Activated CD4-positive, alpha-beta T cell treated with anti-CD3 and anti-CD28 coated beads for 36 hours (primary cell): ENCODE data around the gene ECE1. TPM values are rescaled to one million over a fixed set of nuclear protein-coding genes. Genes with fewer than 3 reads are reported as not detected.

Experiments used
- ATAC-seq: fragments of 200-7000 bp; cut with Tn5 transposase; one replicate; pipeline ENCODE4 v1.10.0; 2021; ENCODE audit warnings: mild to moderate bottlenecking, moderate library complexity
- CTCF ChIA-PET: fragments of 350-600 bp; sonication (Branson Sonifier 250); formaldehyde crosslinking; loops from one replicate; lab custom pipeline; 2021; ENCODE audit warnings: antibody characterized with exemption; lab: Charles Lee
- POLR2A ChIA-PET: fragments of 350-600 bp; sonication (Branson Sonifier 250); formaldehyde crosslinking; loops from one replicate; lab custom pipeline; 2021; ENCODE audit warnings: antibody characterized with exemption, inconsistent platforms; lab: Charles Lee
- DNase-seq: peaks from one replicate; pipeline ENCODE4 v3.0.0-alpha.2; 2020
- H3K27ac Mint-ChIP-seq: one replicate; pipeline ENCODE4 v1.8.0; 2021; ENCODE audit warnings: mixed read lengths
- H3K27me3 Mint-ChIP-seq: one replicate; pipeline ENCODE4 v1.8.0; 2021; ENCODE audit warnings: mixed read lengths
- H3K36me3 Mint-ChIP-seq: one replicate; pipeline ENCODE4 v1.8.0; 2021; ENCODE audit warnings: low read depth, mixed read lengths
- H3K4me1 Mint-ChIP-seq: one replicate; pipeline ENCODE4 v1.8.0; 2021; ENCODE audit warnings: mixed read lengths
- H3K4me3 Mint-ChIP-seq: one replicate; pipeline ENCODE4 v1.8.0; 2021; ENCODE audit warnings: mild to moderate bottlenecking, moderate library complexity, mixed read lengths
- H3K9me3 Mint-ChIP-seq: one replicate; pipeline ENCODE4 v1.8.0; 2021; ENCODE audit warnings: low read depth, mixed read lengths
- intact Hi-C, 2 experiments: fragments of 100-400 bp; cut with DNase I in 1 of 2; cut with micrococcal nuclease in 1 of 2; formaldehyde crosslinking; loops; one replicate each; pipeline versions ENCODE4 v1.14.2 to v1.15.1; 2022 to 2024; cut with DNase I, micrococcal nuclease
- total RNA-seq, 2 experiments: library from RNA; stranded (reverse); gene quantifications; one replicate each; pipeline ENCODE4 v1.2.3, GENCODE V29; 2021

ECE1 gene
- total RNA-seq, 2 experiments from 2014 or later = 130 to 162 TPM

DNA sequence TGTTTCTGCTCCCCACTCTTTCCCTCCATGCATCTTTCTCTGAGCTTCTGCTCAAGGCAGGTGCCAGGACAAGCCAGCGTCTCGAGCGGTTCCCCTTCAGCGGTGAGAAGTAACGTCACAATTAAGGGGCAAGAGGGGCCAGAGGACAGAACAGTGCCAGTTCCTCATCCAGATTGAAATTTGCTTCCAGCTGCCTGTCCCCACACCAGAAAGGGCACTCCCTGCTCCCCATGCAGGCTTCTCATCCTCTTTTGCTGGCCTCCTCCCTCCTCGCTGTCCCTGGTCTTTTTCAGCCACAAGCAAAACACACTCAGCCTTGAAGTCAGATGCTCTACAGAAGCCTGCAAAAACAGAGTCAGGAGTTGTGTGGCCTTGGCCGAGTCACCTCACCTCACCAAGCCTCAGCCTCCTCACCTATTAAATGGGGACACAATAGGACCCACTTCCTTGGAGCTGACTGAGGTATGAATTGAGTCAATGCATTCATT, 35.0 kb upstream of the ECE1 start:
- H3K27me3 Mint-ChIP-seq = no peaks in the 10 kb centered on the region
- H3K4me1 Mint-ChIP-seq = peaks cover 84% of the 10 kb centered on the region
- intact Hi-C loops = loop anchor here in 1 of 2 experiments (1.0 kb wide), 1 partner anchor 31 kb away; no protein-coding TSS in a partner anchor
- ATAC-seq (peak; percentile 40), DNase-seq (peak; percentile 58)
- peak overlapping the region; percentile 57 for H3K4me3 Mint-ChIP-seq
- POLR2A ChIA-PET = interaction anchor here (0.6 to 4.4 kb wide), 6 partner anchors 10 to 457 kb away, joined by 3 to 62 read pairs (median 6); no protein-coding TSS in a partner anchor
- H3K27ac Mint-ChIP-seq = peak overlapping the region; percentile 84
- no peaks in the 10 kb centered on the region for H3K9me3 Mint-ChIP-seq
- H3K36me3 Mint-ChIP-seq = peaks cover 33% of the 10 kb centered on the region
- CTCF ChIA-PET = interaction anchor here (0.6 to 5.5 kb wide), 12 partner anchors 9 to 80 kb away, joined by 3 to 59 read pairs (median 5); no protein-coding TSS in a partner anchor

DNA sequence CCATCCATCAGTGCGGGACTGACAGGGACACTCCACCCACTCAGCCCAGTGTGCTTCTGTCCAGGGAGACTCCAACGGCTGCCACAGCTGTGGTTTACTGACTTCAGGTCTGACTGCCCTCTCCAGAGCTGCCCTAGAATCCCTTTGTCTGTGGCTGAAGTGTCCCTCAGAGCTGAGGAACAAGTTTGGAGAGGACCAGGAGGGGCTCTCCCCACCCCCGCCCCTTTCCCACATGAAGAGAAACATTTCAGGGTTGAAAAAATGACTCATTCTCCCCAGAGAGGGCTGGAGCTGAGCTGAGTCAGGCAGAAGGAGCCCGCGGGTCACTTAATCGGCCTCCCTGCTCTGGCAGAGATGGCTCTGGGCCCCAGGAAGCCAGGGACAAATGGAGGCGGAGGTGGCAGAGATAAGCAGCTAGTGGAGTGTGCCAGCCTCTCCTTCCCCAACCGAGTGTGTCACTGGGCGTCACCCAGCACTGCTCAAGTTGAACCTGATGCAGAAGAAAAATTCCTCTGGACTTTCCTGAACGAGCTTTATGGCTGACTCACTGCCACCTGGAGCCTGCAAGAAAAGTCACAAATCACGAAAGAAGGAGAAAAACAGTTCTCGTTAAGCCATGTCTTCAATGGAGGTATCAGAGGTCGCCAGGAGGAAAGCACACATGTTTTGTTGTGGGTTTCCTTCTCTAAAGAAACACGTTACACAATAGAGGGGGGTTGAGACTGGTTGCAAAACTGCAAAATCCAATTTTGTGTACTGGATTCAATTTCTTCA, 34.3 kb upstream of the ECE1 start:
- Mint-ChIP-seq H3K4me3 (peak overlapping the region; percentile 57), H3K36me3 (peaks cover 35% of the 10 kb centered on the region), H3K9me3 (no peaks in the 10 kb centered on the region), H3K27me3 (no peaks in the 10 kb centered on the region), H3K4me1 (peaks cover 81% of the 10 kb centered on the region), H3K27ac (peak overlapping the region; percentile 84)
- ATAC-seq (peak; percentile 87), DNase-seq (peak; percentile 90)
- intact Hi-C loops = loop anchor here (1.0 kb wide), 5 partner anchors 10 to 32 kb away; no protein-coding TSS in a partner anchor
- CTCF ChIA-PET = interaction anchor here (0.7 to 5.5 kb wide), 9 partner anchors 9 to 69 kb away, joined by 3 to 59 read pairs (median 8); no protein-coding TSS in a partner anchor
- POLR2A ChIA-PET = interaction anchor here (0.7 to 4.4 kb wide), 8 partner anchors 10 to 458 kb away, joined by 3 to 62 read pairs (median 6); no protein-coding TSS in a partner anchor

DNA sequence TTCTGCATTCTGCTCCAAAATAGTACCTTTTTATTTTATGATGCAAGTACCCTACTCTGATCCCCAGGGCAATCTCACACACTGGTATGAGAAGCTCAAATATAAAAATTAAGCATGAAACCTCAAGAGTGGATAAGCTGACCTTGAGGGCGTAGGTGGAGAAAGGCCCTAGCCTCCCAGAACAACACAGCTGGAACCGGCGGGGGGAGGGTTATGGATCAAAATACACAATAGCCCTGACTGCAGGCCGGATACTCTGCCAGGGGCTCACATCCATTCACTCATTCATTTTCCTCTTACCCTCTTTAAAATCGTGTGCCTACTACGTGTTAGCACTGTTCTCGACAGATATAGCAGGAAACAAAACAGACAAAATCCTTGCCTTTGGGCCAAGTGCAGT, 32.8 kb upstream of the ECE1 start:
- intact Hi-C loops = no loop called here
- ChIA-PET CTCF (interaction anchor here (0.9 to 5.5 kb wide), 6 partner anchors 13 to 107 kb away, joined by 3 to 59 read pairs (median 8); no protein-coding TSS in a partner anchor), POLR2A (no interaction called here)
- no peaks in the 10 kb centered on the region for H3K9me3 Mint-ChIP-seq
- H3K4me3 Mint-ChIP-seq = no peak overlapping the region
- H3K4me1 Mint-ChIP-seq = peaks cover 70% of the 10 kb centered on the region
- peak overlapping the region; percentile 83 for H3K27ac Mint-ChIP-seq
- ATAC-seq = no peak
- no peak for DNase-seq
- peaks cover 26% of the 10 kb centered on the region for H3K36me3 Mint-ChIP-seq
- H3K27me3 Mint-ChIP-seq = no peaks in the 10 kb centered on the region

DNA sequence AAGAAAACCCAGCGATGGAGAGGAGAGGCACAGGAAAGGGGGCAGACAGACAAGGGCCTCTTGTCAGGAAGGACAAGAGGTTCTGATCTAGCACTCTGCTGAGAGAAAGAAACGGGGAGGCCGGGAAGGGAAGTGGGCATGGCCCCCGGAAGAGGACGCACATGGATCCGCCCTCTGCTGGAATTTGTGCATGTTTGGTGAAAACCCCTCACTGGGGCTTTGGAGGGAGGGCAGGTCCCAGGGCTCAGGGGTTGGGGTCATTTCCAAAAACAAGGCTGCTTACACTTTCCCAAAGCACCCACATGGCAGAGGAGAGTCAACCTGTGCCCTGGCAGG, 32.4 kb upstream of the ECE1 start:
- ChIA-PET POLR2A (no interaction called here), CTCF (interaction anchor here (0.9 to 5.5 kb wide), 6 partner anchors 13 to 107 kb away, joined by 3 to 59 read pairs (median 8); no protein-coding TSS in a partner anchor)
- Mint-ChIP-seq H3K36me3 (peaks cover 28% of the 10 kb centered on the region), H3K4me3 (no peak overlapping the region), H3K27ac (peak overlapping the region; percentile 83), H3K27me3 (no peaks in the 10 kb centered on the region), H3K4me1 (peaks cover 69% of the 10 kb centered on the region), H3K9me3 (no peaks in the 10 kb centered on the region)
- intact Hi-C loops = no loop called here
- DNase-seq (no peak), ATAC-seq (no peak)

DNA sequence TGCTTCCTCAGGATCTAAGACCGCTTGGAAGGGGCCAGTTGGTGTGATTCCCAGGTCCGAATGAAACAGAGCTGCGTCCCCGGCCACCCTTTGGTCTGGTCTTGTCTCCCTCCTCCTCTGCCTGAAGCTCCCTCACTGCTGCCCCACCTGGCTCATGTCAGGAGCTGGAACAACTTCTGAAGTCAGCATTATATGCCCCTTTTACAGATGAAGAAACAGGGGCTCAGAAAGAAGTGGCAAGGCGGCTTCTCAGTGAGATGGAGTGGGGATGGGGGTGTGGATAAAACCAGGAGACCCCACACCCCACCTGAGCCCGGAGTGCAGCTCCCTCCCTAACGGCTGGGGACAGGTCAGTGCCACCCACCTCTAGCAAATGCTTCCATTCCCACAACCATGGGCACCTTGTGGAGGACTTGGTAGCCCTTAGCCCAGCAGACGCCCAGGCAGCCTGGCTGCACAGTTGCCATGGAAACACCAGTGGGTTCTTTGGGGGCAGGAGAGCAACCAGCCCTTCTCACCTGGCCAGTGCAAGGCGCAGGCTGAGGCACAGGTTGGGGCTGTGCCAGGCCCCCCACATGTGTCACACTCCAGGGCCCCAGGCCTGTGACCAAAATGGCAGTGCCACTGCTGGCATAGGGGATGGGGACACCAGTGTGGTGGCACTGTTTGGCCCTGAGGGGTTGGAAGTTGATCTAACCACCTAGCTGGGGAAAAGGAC, 31.9 kb upstream of the ECE1 start:
- DNase-seq (no peak), ATAC-seq (no peak)
- intact Hi-C loops = no loop called here
- Mint-ChIP-seq H3K27ac (peak overlapping the region; percentile 83), H3K9me3 (no peaks in the 10 kb centered on the region), H3K4me1 (peaks cover 65% of the 10 kb centered on the region), H3K36me3 (peaks cover 31% of the 10 kb centered on the region), H3K27me3 (no peaks in the 10 kb centered on the region), H3K4me3 (no peak overlapping the region)
- POLR2A ChIA-PET = no interaction called here
- CTCF ChIA-PET = interaction anchor here (0.9 to 5.5 kb wide), 7 partner anchors 14 to 106 kb away, joined by 3 to 59 read pairs (median 6); no protein-coding TSS in a partner anchor

DNA sequence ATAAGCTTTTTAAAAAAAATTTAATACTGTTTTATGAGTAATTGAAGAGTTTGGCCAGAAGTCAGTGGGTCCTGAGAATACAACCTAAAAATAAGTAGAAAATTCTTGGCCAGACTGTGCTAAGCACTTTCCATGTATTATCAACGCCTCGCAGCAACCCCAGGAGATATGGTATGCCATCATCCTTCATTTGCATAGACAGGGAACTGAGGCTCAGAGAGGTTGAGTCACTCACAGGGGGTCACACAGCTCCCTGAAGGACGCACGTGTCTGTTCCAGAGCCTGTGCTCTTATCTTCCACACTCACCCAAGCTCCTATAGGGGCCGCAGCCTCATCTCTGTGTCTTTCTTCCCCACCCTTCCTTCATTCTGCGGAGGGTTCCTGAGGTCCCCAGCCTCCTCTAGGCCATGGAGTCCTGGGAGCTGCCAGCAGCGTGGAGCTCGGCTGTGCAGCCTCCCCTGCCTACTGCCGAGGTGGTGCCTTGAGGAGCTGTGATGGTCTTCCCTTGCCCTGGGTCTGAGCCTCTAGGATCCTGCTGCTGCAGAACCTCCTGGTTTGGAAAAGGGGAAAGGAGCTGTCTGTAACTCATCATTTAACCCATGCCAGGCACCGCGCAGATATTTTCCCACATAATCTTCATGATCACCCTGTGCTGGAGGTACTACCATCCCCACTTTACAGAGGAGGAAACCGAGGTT, 30.3 kb upstream of the ECE1 start:
- H3K36me3 Mint-ChIP-seq = peaks cover 39% of the 10 kb centered on the region
- peaks cover 55% of the 10 kb centered on the region for H3K4me1 Mint-ChIP-seq
- DNase-seq (no peak), ATAC-seq (no peak)
- no peaks in the 10 kb centered on the region for H3K9me3 Mint-ChIP-seq
- ChIA-PET CTCF (no interaction called here), POLR2A (interaction anchor here (0.6 kb wide), 1 partner anchor 1183 kb away, joined by 7 read pairs; no protein-coding TSS in a partner anchor)
- H3K27me3 Mint-ChIP-seq = no peaks in the 10 kb centered on the region
- intact Hi-C loops = no loop called here
- no peak overlapping the region for H3K4me3 Mint-ChIP-seq
- H3K27ac Mint-ChIP-seq = peak overlapping the region; percentile 26

DNA sequence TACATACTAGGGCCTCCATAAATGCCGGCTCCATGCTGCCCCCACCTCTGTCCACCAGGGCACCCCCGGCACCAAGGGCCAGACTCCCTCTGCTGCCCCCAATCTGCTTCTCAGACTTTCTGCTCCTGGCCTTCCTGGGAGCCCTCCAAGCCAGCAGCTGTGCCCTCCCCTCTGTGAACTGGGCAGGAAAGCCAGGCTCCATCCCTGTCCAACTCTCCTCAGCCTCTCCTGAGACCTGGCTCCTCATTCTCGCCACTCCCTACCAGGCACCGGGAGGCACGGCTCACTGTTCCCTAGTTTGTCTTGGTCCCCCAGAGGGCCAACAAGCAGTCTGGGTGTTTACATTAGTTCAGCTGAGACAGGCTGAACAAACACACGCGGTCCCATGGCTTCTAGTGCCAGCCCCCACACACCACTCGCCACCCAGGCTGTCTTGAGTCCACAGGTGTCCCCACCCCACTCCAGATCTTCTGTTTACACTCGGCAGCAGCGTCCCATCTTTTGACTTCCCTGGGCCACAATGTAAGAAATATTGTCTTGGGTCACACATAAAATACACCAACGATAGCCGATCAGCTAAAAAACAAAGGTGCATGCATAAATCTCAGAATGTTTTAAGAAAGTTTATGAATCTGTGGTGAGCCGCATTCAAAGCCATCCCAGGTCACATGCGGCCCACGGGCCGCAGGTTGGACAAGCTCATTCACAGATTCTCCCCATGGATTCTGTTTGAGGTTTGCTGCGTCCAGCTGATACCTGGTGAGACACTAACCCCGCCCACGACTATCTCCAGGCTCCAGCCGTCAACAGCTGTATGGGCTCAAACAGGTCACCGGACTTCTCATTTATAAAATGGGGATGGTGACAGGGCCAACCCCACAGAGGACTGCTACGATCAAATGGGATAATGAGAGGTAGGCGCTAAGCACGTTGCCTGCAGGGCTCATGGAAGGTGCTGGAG, 29.5 kb upstream of the ECE1 start:
- ATAC-seq = no peak
- intact Hi-C loops = no loop called here
- POLR2A ChIA-PET = no interaction called here
- no peaks in the 10 kb centered on the region for H3K27me3 Mint-ChIP-seq
- H3K9me3 Mint-ChIP-seq = no peaks in the 10 kb centered on the region
- H3K4me1 Mint-ChIP-seq = peaks cover 49% of the 10 kb centered on the region
- H3K36me3 Mint-ChIP-seq = peaks cover 39% of the 10 kb centered on the region
- CTCF ChIA-PET = no interaction called here
- H3K27ac Mint-ChIP-seq = no peak overlapping the region
- no peak for DNase-seq
- no peak overlapping the region for H3K4me3 Mint-ChIP-seq

DNA sequence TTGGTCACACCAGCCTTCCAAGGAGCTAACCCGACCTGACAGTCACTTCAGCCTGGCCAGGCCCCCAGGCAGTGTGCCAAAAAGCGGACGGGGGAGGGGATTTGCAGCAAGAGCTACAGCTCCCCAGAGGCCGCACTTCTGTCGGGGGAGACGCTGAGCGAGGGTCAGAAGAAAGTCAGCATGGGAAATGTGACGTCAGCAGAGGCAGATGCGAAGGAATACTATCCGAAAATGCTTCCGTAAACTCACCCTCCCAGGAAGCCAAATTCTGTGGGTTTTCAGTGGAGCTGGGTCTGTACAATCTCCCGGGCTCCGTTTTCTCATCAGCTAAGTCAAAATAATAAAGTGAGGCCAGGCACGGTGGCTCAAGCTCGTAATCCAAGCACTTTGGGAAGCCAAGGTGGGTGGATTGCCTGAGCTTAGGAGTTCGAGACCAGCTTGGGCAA, 28.5 kb upstream of the ECE1 start:
- H3K27ac Mint-ChIP-seq = no peak overlapping the region
- H3K4me3 Mint-ChIP-seq = no peak overlapping the region
- H3K9me3 Mint-ChIP-seq = no peaks in the 10 kb centered on the region
- intact Hi-C loops = no loop called here
- H3K4me1 Mint-ChIP-seq = peaks cover 45% of the 10 kb centered on the region
- peaks cover 39% of the 10 kb centered on the region for H3K36me3 Mint-ChIP-seq
- ChIA-PET CTCF (interaction anchor here (0.5 to 0.6 kb wide), 2 partner anchors 11 to 26 kb away, joined by 3 to 4 read pairs; no protein-coding TSS in a partner anchor), POLR2A (no interaction called here)
- no peak for ATAC-seq
- H3K27me3 Mint-ChIP-seq = no peaks in the 10 kb centered on the region
- DNase-seq = no peak

DNA sequence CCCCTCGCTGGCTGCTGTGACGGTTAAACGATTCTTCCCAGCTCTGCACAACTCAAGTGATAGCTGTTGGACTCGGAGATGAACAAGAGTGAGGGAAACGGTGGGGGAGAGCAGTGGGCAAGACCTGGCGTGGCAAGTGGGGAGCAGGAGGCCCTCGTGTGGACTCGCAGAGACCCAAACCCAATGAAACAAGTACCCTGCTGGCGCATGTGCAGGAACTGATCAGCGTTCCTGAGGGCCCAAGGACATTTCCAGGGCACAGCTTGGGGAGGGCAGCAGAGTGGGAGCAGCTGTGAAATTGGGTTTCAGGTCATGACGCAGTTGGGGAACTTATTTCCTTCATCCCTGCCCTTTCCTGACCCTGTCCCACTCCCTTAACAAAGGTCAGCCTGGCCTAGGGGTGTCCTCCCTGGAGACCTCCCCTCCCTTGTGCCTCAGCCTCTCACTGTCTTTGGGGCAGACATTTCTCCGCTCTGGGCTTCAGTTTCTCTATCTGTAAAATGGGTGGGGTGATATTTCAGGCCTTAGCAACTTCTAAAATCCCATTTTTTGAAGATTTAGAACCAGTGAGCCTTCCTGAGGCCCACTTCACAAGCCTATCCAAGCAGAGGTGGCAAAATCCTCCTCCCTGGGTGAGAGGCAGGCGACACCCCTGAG, 27.9 kb upstream of the ECE1 start:
- ChIA-PET POLR2A (no interaction called here), CTCF (interaction anchor here (0.5 to 0.6 kb wide), 2 partner anchors 10 to 25 kb away, joined by 3 to 4 read pairs; no protein-coding TSS in a partner anchor)
- H3K9me3 Mint-ChIP-seq = no peaks in the 10 kb centered on the region
- peaks cover 37% of the 10 kb centered on the region for H3K36me3 Mint-ChIP-seq
- H3K4me1 Mint-ChIP-seq = peaks cover 45% of the 10 kb centered on the region
- no peak for ATAC-seq
- no peak for DNase-seq
- H3K27ac Mint-ChIP-seq = no peak overlapping the region
- intact Hi-C loops = no loop called here
- no peaks in the 10 kb centered on the region for H3K27me3 Mint-ChIP-seq
- no peak overlapping the region for H3K4me3 Mint-ChIP-seq

DNA sequence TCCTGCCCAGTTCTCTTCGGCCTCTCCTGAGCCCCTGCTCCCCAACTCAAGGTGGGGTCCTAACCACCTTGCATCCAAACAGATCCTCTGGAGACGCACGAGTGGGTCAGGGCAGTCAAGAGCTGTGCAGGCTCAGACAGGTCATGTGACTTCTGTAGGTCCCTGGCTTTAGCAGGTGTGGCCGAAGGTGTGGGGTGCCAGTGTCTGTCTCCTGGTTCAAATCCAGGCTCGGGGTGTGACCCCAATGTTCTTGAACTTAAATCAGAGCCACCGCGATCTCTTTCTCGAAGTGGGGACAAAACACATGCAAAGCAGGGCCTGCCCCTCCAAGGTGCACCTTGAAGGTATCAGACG, 27.4 kb upstream of the ECE1 start:
- DNase-seq (no peak), ATAC-seq (no peak)
- ChIA-PET CTCF (interaction anchor here (0.7 kb wide), 1 partner anchor 40 kb away, joined by 3 read pairs; no protein-coding TSS in a partner anchor), POLR2A (no interaction called here)
- H3K9me3 Mint-ChIP-seq = no peaks in the 10 kb centered on the region
- H3K36me3 Mint-ChIP-seq = peaks cover 35% of the 10 kb centered on the region
- intact Hi-C loops = no loop called here
- no peaks in the 10 kb centered on the region for H3K27me3 Mint-ChIP-seq
- H3K27ac Mint-ChIP-seq = no peak overlapping the region
- H3K4me3 Mint-ChIP-seq = no peak overlapping the region
- H3K4me1 Mint-ChIP-seq = peaks cover 43% of the 10 kb centered on the region
